GM21423 (cell line): ENCODE data around the gene ABI3BP.
"Not testable (repeated sequence)": the region's sequence is repeated elsewhere in the genome, so short reads cannot be mapped to it uniquely, and the experiment has no call there.

Experiments used
- ATAC-seq: cut with Tn5 transposase; IDR thresholded peaks from one replicate; pipeline ENCODE4 v1.9.1; 2021; ENCODE audit warnings: mild to moderate bottlenecking, moderate library complexity; ENCODE audit not compliant: unreplicated experiment

Gene ABI3BP

DNA sequence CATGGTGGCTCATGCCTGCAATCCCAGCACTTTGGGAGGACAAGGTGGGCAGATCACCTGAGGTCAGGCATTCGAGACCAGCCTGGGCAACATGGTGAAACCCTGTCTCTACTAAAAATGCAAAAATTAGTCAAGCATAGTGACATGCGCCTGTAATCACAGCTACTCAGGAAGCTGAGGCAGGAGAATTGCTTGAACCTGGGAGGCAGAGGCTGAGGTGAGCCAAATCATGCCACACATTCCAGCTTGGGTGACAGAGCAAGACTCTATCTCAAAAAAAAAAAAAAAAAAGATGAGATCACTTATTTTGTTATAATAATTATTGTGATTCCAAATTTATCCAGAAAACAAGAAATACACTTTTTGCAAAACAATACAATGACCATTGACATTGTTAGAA is 47.1 kb downstream of the ABI3BP start:
- not testable (repeated sequence) for ATAC-seq

DNA sequence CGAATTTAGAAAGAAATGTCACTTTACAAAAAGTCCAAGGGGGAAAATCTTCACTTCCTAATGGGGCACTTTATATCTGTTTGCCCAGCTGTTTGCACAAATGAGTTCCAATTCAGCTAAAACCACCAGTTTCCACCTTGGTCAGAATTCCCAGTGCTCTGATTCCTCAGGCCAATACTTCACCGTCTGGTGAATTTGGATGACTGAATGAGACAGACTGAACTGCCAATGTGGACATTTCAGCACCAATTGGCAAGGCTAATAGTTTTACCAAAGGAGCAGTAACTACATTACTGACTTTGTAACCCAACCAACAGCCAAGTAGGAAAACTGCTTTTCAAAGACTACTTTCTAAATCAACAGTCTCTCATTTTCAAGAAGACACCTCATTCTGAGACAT is 51.8 kb downstream of the ABI3BP start:
- no peak for ATAC-seq

DNA sequence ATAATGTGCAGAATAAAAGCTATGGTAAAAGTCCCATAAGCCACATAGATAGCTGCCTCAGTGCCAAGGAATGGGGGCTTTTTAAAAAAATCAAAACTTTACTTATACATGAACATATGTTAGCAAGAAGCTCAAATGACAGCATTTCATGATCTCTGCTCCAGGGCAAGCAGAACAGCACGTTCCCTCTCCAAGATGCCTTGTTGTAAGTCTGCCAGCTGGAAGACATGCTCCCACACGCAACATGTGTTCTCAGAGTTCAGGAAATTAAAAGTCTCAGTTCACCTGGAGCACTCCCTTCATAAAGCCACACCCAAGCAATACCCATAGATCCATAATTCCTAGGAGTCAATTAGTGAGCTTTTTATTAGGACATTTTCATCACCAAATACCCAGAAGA is 52.2 kb downstream of the ABI3BP start:
- no peak for ATAC-seq

DNA sequence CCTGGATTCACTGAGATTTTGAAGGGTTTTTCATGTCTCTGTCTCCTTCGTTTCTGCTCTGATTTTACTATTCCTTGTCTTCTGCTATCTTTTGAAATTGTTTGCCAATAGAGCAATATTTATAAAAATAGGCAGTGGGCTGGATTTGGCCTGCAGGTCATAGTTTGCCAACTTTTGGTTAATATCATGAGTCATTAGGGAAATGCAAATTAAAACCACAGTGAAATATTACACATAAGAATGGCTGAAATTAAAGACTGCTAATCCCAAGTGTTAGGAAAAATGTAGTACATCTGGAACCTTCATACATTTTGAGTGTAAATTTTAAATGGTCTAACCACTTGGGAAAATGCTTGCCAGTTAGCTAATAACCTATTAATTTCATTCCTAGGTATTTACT is 56.3 kb downstream of the ABI3BP start:
- no peak for ATAC-seq

DNA sequence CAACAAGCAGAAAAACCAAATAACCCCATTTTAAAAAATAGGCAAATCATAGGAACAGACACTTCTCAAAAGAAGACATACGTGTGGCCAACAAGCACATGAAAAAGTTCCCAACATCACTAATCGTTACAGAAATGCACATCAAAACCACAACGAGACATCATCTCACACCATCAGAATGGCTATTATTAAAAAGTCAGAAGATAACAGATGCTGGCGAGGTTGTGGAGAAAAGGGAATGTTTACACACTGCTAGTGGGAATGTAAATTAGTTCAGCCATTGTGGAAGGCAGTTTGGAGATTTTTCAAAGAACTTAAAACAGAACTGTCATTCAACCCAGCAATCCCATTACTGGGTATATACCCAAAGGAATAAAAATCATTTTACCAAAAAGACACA is 60.7 kb downstream of the ABI3BP start:
- no peak for ATAC-seq

DNA sequence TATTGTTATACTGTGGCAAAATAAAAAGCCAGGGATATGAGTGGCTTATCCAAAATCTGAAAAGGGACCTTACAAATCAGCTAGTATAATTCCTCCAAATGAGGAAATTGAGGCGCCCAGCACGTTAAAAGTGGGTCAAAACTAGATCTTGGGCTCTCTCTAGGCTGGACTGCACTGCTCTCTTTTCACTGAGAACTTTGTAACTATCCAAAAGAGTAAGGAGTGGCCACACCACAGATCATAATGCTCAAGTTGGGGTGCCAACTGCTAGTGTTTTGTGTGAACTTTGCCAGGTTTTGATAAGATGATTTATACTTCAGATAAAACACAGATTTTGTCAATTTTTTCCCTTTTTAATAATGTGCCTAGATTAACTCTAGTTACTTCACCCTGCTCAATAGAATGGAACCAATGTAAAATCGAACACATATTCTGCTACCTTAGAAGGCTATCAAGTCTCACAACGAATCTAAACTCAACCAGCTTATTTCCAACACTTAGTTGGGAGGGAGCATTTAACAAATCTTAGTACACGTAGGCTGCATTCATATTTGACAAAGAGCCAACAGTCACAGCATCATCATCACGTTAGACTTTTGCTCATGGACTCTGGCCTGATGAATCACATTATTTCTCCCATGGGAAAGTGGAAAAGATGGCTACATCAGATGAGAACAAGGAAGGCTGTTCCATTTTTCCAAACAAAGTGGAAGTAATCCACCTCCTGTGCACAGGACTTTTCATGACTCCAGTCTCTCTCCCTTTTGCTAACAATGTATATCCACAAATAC is 64.4 kb downstream of the ABI3BP start:
- ATAC-seq = no peak

DNA sequence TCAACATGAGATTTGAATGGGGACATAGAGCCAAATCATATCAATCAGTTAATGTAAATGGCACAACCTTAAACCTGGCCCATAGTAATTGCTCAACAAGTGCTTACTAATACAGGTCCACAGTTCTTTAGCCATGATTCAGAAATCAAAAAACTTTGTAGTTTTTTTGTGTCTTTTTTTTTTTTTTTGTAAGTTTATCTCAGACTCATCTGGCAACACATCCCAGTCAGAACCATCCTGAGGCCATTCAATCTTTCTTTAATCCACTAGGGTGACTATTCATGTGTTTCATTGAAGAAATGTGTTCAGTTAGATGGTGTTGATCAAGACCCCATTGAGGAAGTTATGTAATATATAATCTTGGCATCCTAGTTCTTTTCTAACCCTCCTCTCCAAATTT is 65.4 kb downstream of the ABI3BP start:
- no peak for ATAC-seq

DNA sequence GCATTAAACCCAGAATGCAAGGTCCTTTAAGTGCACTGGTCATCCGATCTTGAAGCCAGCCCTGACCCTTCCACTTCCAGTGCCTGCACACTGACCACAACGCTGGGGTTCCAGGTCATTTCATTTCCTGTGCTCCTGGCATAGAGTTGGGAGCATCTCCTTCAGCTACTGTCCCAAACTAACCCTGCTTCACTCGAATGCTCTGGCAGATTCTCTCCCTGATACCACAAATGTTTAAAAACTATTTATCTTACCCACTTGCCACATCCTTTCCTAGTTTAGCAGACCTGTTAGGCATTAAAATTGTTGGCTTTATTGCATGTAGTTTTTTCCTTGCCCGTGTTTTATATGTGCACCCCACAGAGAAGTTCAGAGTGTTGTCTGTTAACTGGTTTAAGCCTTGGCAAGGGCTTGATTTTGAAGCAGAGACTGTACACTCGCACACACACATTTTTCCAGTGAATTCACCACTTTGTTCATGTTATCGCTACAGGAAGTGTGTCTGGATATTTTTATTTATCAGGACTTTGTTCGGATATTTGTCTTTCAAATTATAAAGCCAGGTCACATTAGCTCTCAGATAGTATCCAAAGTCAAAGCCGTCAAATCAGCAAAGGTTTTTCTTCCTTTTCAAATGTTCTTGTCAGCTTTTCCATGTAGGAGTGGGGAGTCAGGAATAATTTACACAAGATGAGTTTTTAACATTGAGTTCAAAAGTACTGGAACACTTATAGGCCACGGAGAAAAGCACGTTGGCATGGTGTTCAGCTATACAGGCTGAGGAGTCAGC is 77.3 kb downstream of the ABI3BP start:
- ATAC-seq = no peak

DNA sequence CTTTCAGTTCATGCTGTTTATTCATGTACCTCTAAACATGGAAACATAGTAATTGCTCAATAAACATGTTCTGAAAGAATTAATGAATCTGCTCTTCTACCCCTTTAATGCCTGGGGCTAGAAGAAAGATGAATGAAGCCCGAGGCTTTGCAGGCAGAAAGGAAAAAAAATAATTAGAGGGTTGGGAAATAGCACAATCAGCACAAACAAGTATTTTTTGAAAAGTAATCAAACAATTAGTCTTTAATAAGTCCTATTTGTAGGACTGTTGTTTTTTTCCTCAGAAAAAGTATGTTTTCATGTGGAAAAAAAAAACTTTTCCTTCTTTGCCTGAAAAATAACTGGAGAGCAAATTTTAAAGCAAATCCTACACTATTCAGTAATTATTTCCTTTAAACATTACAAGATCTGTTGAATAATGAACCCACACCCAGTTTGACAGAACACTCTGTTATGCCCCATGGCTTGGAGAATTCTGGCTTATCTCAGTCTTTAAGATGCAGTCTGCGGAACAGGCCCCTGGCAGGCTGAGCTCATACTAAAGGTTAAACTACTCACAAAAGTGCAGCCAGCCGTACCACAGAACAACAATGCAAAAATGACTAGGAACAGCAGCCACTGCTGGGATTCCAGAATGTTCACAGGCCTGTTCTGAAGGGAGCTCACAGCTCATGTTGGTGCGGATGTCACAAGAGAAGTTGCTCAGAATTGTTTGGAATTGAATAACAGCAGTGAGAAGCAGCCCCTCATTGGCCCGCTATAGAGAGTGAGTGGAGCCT is 79.2 kb downstream of the ABI3BP start:
- no peak for ATAC-seq

DNA sequence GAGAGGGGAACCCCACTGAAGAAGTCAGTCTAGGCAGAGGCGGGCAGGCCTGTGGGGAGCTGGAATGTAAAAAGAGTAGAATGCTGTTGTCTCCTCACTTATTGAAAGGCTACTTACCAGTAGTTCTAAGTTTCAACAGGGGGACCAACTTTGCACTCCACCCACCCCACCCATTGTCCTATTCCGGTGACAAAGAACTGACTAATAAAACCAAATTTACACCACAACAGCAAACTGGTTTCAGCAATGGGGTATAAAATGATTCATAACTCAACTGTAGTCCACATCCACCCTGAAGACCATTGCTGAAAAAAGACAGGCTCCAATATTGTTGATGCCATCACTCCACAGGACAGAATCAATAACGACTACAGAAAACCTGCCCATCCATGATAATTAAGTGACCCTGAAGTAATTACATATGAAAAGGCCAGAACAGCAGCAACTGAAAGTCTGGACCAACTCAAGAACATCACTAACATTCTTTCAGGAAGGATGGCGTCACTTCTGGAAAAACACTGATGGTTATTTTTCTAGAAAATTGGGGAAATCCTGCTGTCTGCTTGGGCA is 80.2 kb downstream of the ABI3BP start:
- no peak for ATAC-seq

DNA sequence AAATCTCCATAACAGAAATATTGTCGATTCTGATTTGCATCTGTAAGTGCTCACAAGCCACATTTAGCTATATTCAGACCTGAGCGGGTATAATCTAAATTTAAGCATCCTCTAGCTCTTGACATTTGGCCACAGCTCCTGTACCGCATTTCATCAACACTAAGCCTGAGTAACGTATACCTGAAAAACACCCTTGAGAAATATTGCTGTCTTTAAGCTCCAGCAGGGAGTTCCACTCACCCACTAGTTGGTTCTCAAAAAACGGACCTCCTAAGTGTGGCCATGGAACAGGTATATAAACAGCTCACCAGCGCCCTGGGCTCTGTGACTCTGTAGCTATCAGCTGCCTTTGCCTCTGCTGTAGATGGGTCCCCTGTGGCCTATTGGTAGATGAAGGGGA is 80.7 kb downstream of the ABI3BP start:
- ATAC-seq = no peak

DNA sequence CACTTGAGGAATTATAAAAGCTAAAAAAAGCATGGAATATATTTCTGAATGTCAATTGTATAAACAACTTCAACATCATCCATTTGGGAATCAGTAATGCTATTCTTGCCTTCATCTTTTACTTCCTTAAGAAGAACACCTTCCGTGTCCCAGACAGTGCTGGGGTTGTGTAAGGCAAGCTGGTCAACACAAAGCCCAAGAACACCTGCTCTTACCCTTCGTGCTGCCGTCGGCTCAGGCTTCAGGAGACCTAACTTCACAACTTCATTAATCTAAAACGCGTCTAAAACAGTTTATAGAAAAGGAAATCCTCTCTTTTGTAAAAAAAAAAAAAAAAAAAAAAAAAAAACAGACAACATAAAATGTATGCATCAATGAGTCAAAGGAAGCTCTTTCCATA is 81.3 kb downstream of the ABI3BP start:
- ATAC-seq = no peak

DNA sequence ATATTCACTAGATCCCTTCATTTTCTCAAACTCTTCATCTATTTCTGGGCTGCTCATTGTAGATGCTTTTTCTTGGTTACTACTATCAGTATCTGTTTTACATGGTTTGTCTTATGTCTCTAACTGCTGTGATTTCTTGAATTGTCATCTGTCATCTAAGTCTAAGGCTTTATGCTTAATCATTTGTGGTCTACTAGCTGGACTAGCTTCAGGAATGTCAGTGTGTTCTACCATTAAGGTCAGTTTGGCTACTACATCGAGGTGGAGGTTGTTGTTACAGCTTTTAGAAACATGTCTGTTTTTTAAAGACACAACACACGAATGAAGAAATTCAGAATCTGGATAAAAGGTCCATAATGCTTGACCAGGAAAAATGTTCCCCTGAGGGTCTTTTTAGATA is 82.2 kb downstream of the ABI3BP start:
- ATAC-seq = no peak

DNA sequence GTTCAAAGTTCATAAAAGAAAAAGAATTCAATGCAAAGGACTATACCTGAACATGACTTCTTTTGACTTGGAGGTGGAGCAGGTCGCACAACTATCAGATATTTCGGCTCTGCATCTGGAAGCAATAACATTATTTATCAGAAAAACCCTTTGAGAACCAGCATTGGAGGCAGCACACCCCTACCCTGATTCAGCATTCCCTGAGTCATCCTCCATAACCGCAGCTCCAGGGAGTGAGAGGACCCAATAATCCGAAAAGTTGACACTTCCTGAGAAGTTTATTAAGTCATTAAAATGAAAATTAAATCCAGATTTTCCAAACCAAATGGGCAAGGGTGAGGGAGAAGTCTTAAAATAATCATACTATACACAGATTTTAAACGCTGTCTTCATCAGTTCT is 90.6 kb downstream of the ABI3BP start:
- ATAC-seq = no peak

DNA sequence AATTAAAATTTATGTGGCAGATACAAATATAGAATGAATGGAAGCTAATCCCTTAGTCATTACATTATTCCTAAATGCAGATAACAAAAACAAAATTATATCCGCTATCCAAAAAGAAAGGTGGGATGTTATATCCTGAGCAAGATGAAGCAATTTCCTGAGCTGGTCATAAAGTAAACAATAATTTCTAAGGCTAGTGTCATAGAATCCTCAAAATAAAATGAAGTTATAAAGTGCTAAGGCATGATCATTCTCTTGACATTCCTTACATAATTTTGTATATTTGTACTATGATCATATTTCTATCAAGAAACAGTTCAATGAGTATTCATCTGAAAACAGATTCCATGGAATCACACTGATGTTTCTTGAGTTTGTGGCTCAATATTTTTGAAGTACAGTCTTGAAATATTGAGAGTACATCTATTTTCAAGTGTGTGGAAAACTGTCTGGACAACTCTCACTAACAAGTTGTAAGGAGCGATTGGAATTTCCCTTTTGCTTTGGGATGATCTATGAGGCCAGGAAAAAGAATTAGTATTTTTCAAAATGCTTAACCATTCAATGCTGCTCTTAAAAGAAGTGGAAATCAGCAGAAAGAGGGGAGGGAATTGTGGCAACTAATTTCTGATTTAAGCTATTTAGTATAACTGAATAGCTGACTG is 92.4 kb downstream of the ABI3BP start:
- no peak for ATAC-seq

DNA sequence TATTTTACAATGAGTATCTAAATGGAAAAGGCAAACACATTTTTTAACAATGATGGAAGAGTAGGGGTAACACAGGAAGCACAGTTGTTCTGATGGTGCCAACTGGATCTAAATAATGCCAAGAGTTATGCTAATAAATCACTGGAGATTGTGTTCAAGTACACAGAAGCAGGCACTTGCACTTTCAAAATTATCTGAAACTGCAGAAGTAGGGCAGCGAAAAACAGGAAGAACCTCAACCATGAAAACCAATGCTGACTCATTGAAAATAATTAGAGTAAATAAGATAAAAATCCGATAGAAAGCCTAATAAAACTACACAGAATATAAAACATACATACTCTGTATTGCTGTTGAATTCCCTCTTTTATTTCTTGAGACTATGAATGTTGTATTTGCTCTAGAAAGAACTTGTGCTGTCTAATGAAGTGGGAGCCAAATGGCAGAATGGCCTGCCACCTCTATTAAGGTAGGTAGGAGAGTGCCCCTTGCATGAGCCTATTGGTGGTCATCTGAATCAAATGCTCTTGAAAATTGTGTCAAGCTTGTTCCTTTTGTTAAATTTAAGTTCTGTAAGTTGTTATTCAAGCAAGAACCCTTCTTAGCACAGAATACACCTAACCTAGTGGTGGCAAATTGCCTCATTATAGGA is 93.7 kb downstream of the ABI3BP start:
- ATAC-seq = peak; percentile 86

DNA sequence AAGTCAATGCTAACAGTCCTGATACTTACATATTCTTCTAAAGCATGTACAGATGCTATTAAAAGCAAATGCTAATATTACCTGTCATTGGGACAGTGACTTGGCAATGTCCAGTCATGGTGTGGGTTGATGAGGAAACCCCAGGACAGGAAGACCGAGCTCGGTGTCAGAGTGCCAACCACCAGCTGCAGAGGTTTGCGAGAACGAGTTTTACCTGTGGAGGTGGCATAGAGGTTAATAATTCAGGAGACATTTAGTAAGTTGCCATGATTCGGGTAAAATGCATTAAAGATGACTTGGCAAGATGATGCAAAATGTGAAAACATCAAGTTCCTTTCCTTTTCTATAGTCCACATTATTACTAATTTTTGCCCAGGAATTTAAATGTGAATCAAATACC is 94.5 kb downstream of the ABI3BP start:
- no peak for ATAC-seq

DNA sequence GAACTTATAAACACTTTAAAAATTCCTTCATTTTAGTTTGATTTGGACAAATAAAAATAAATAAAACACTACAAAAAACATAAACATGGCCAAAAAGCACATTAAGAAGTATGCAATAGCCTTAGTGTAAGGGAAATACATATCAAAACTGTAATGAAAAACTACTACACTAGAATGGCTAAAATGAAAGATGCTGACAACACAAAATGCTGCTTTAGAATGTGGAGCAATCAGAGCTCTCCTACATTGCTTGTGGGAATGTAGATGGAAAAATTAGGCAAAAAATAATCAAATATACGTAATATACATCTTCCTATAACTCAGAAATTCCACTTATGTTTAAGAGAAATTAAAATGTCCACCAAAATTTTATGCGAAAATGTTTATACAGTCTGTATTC is 96.2 kb downstream of the ABI3BP start:
- no peak for ATAC-seq

DNA sequence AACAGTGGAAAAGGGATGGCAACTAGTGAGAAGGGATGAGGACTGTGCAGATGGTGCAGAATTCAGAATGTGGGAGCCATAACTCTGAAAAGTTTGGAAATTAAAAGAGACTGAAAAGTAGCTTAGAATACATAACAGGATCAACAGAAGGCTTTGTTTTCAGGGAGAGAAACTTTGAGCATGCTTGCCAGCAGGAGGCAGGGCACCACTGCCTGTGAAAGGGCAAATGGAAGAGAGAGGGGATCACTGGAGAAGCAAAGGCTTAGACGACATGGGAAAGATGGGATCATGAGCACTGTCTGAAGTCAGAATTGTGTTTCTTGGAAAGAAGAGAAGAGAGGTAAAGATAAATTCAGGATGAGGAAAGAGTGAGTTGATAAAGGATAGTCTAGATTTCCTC is 99.6 kb downstream of the ABI3BP start:
- no peak for ATAC-seq

DNA sequence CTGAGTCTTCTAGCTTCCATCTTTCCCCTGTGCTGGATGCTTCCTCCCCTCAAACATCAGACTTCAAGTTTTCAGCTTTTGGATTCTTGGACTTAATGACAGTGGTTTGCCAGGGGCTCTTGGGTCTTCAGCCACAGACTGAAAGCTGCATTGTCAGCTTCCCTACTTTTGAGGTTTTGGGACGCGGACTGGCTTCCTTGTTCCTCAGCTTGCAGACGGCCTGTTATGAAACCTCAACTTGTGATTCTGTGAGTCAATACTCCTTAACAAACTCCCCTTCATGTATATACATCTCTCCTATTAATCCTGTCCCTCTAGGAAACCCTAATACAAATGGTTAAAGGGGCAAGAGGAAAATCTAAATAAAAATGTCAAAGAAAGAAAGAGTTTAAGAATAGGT is 100.1 kb downstream of the ABI3BP start:
- no peak for ATAC-seq
